Renal pelvis (tissue), 4 donors: ENCODE results near the gene CYB561. TPM values are rescaled to one million over a fixed set of nuclear protein-coding genes. Genes with fewer than 3 reads are reported as not detected.

ENCODE experiments used
- DNase-seq: peaks from one replicate; pipeline ENCODE4 v3.0.0-alpha.2; 2013
- polyA plus RNA-seq, 3 donors: library from polyadenylated mRNA; unstranded; fragments of 120-200 nt; gene quantifications; one replicate each; pipeline ENCODE4 v1.2.1, GENCODE V29; 2013; ENCODE audit not compliant: insufficient read length in 3 of 3

CYB561 gene
- polyA plus RNA-seq, 3 donors: 27.5 to 40.0 (median 33.3) TPM

- DNase-seq: no peak
These were observed 7.0 kb upstream of the CYB561 start for GRCh38 chr17:63452962-63453551.

- DNase-seq: no peak
These were observed 6.2 kb upstream of the CYB561 start for GRCh38 chr17:63452046-63452961.

- DNase-seq: no peak
These were observed 5.0 kb upstream of the CYB561 start for GRCh38 chr17:63451150-63451549.

GRCh38 chr17:63450551-63450950, 4.4 kb upstream of the CYB561 start:
- DNase-seq: no peak

- DNase-seq: no peak
These were observed 2.5 kb upstream of the CYB561 start for GRCh38 chr17:63448655-63449054.

GRCh38 chr17:63447471-63448009, 1.4 kb upstream of the CYB561 start:
- no peak for DNase-seq

GRCh38 chr17:63446753-63447470, 806 bp upstream of the CYB561 start:
- DNase-seq: no peak

- DNase-seq: no peak
These were observed 544 bp downstream of the CYB561 start for GRCh38 chr17:63445571-63445953.

GRCh38 chr17:63445065-63445464, 1.0 kb downstream of the CYB561 start:
- no peak for DNase-seq

- DNase-seq: no peak
These were observed 1.6 kb downstream of the CYB561 start for GRCh38 chr17:63444457-63444856.

- no peak for DNase-seq
These were observed 3.1 kb downstream of the CYB561 start for GRCh38 chr17:63443053-63443452.

GRCh38 chr17:63442549-63443035, 3.5 kb downstream of the CYB561 start:
- no peak for DNase-seq

- no peak for DNase-seq
These were observed 4.0 kb downstream of the CYB561 start for GRCh38 chr17:63442074-63442473.

- no peak for DNase-seq
These were observed 4.5 kb downstream of the CYB561 start for GRCh38 chr17:63441654-63442053.

- no peak for DNase-seq
These were observed 5.3 kb downstream of the CYB561 start for GRCh38 chr17:63440770-63441335.

- no peak for DNase-seq
These were observed 5.9 kb downstream of the CYB561 start for GRCh38 chr17:63440127-63440769.

- DNase-seq: no peak
These were observed 6.4 kb downstream of the CYB561 start for GRCh38 chr17:63439687-63440086.

GRCh38 chr17:63438092-63439051, 7.7 kb downstream of the CYB561 start:
- no peak for DNase-seq

GRCh38 chr17:63437287-63438091, 8.6 kb downstream of the CYB561 start:
- no peak for DNase-seq
